ENCODE results near the gene MPIG6B. TPM values are rescaled to one million over a fixed set of nuclear protein-coding genes. Genes with fewer than 3 reads are reported as not detected.

MPIG6B gene
- total RNA-seq, 1 donor from 2014 or later, result not detected

- H3K4me3 Mint-ChIP-seq (ENCODE audit: unreplicated experiment), result peak overlapping the region; percentile 98
- peaks cover 44% of the 10 kb centered on the region for H3K4me1 Mint-ChIP-seq (ENCODE audit: unreplicated experiment)
- H3K27me3 Mint-ChIP-seq (ENCODE audit: unreplicated experiment), result peaks cover 14% of the 10 kb centered on the region
- no peak for TF ChIP-seq CTCF (IDR thresholded peaks at IDR 0.05; ENCODE audit: unreplicated experiment)
- DNase-seq (ENCODE audit: low spot score), result peak; percentile 72
- peaks cover 43% of the 10 kb centered on the region for H3K36me3 Mint-ChIP-seq (ENCODE audit: low read depth, unreplicated experiment)
- peak overlapping the region; percentile 91 for H3K27ac Mint-ChIP-seq (ENCODE audit: unreplicated experiment)
- no peaks in the 10 kb centered on the region for H3K9me3 Mint-ChIP-seq (ENCODE audit: unreplicated experiment)
These were observed 6.4 kb downstream of the MPIG6B start for GRCh38 chr6:31729515-31729978.

GRCh38 chr6:31729979-31730630 is 6.9 kb downstream of the MPIG6B start:
- TF ChIP-seq CTCF (IDR thresholded peaks at IDR 0.05; ENCODE audit: unreplicated experiment), result no peak
- Mint-ChIP-seq H3K27ac (ENCODE audit: unreplicated experiment) (peak overlapping the region; percentile 91), H3K4me3 (ENCODE audit: unreplicated experiment) (peak overlapping the region; percentile 98), H3K36me3 (ENCODE audit: low read depth, unreplicated experiment) (peaks cover 43% of the 10 kb centered on the region), H3K27me3 (ENCODE audit: unreplicated experiment) (peaks cover 16% of the 10 kb centered on the region), H3K4me1 (ENCODE audit: unreplicated experiment) (peaks cover 44% of the 10 kb centered on the region), H3K9me3 (ENCODE audit: unreplicated experiment) (no peaks in the 10 kb centered on the region)
- DNase-seq (ENCODE audit: low spot score), result peak; percentile 92

GRCh38 chr6:31730631-31731086 is 7.5 kb downstream of the MPIG6B start:
- Mint-ChIP-seq H3K36me3 (ENCODE audit: low read depth, unreplicated experiment) (peaks cover 44% of the 10 kb centered on the region), H3K4me3 (ENCODE audit: unreplicated experiment) (peak overlapping the region; percentile 98), H3K9me3 (ENCODE audit: unreplicated experiment) (no peaks in the 10 kb centered on the region), H3K4me1 (ENCODE audit: unreplicated experiment) (peaks cover 49% of the 10 kb centered on the region), H3K27ac (ENCODE audit: unreplicated experiment) (peak overlapping the region; percentile 91), H3K27me3 (ENCODE audit: unreplicated experiment) (peaks cover 16% of the 10 kb centered on the region)
- TF ChIP-seq CTCF (IDR thresholded peaks at IDR 0.05; ENCODE audit: unreplicated experiment), result no peak
- DNase-seq (ENCODE audit: low spot score), result no peak

- Mint-ChIP-seq H3K4me3 (ENCODE audit: unreplicated experiment) (peak overlapping the region; percentile 15), H3K27me3 (ENCODE audit: unreplicated experiment) (peaks cover 15% of the 10 kb centered on the region), H3K4me1 (ENCODE audit: unreplicated experiment) (peaks cover 45% of the 10 kb centered on the region), H3K36me3 (ENCODE audit: low read depth, unreplicated experiment) (peaks cover 35% of the 10 kb centered on the region), H3K9me3 (ENCODE audit: unreplicated experiment) (no peaks in the 10 kb centered on the region), H3K27ac (ENCODE audit: unreplicated experiment) (no peak overlapping the region)
- no peak for DNase-seq (ENCODE audit: low spot score)
- TF ChIP-seq CTCF (IDR thresholded peaks at IDR 0.05; ENCODE audit: unreplicated experiment), result no peak
These were observed 8.9 kb downstream of the MPIG6B start for GRCh38 chr6:31732029-31732428.

- H3K4me3 Mint-ChIP-seq (ENCODE audit: unreplicated experiment), result peak overlapping the region; percentile 100
- peaks cover 50% of the 10 kb centered on the region for H3K4me1 Mint-ChIP-seq (ENCODE audit: unreplicated experiment)
- DNase-seq (ENCODE audit: low spot score), result no peak
- peak overlapping the region; percentile 100 for H3K27ac Mint-ChIP-seq (ENCODE audit: unreplicated experiment)
- H3K36me3 Mint-ChIP-seq (ENCODE audit: low read depth, unreplicated experiment), result peaks cover 27% of the 10 kb centered on the region
- peaks cover 22% of the 10 kb centered on the region for H3K27me3 Mint-ChIP-seq (ENCODE audit: unreplicated experiment)
- no peak for TF ChIP-seq CTCF (IDR thresholded peaks at IDR 0.05; ENCODE audit: unreplicated experiment)
- no peaks in the 10 kb centered on the region for H3K9me3 Mint-ChIP-seq (ENCODE audit: unreplicated experiment)
These were observed 10.6 kb downstream of the MPIG6B start for GRCh38 chr6:31733734-31734133.

Data from endothelial cell (in vitro differentiated cells).